Posterior vena cava (tissue), 2 donors: ENCODE measurements around the gene DNAH14. TPM values are rescaled to one million over a fixed set of nuclear protein-coding genes. Genes with fewer than 3 reads are reported as not detected.

Experiments
- DNase-seq: peaks from one replicate; pipeline ENCODE4 v3.0.0-alpha.2; 2020; ENCODE audit warnings: low spot score
- intact Hi-C, 2 donors: fragments of 100-400 bp; cut with DNase I; formaldehyde crosslinking; loops; one replicate each; pipeline versions ENCODE4 v1.14.1 to v1.14.2; 2022 to 2023
- total RNA-seq, 2 donors: library from RNA; stranded (reverse); fragmentation: NEBNext Ultra II Directional; extraction: Animal tissue kit (Norgen Biotek cat#: 25700); gene quantifications; one replicate each; pipeline ENCODE4 v1.2.1, GENCODE V29; 2021
- donor health status: DM: yes; HTN: yes; CAD: no.
- donor health status: DM: yes; HTN: yes; CAD: no.

DNAH14 gene
- total RNA-seq, 2 donors from 2014 or later, result 3.1 to 4.0 TPM

DNA sequence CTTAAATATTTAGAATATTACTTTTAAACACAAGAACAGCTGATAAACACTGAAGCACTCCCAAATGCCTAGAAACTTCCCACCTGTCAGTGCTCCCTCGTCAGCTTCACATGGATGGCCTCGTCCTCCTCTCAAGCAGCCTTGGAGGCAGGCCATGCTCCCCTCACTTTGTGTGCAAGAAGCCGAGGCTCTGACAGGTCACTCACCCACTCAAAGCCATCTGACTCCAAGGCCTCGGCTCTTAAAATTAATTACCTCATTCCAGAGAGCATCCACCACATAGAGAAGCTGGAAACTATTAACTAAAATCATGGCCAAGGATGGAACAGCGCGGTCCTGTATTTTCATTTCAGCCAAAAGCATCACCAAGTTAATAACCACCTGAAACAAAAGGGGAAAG, 480.6 kb downstream of the DNAH14 start:
- intact Hi-C loops, result no loop called here
- DNase-seq, result no peak

DNA sequence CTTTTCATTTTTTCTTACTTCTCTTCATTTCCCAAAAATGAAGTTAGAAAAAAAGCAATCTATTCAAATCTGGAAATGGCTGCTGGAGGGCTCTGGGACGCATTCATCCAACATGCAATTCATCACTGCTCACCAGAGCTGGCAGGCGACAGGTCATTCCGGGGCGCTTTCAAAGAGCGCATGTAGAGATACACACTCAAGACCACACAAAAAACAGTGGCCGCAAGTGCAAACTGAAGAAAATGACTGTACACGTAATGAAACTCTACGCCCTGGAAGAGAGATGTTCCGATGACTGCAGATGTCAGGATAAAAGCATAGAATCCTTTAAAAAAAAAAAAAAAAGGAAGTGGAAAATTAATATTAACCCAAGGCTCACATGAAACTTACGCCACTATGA, 482.8 kb downstream of the DNAH14 start:
- intact Hi-C loops, result no loop called here
- no peak for DNase-seq

GRCh38 chr1:225412803-225413351, 483.4 kb downstream of the DNAH14 start:
- intact Hi-C loops, result no loop called here
- no peak for DNase-seq

DNA sequence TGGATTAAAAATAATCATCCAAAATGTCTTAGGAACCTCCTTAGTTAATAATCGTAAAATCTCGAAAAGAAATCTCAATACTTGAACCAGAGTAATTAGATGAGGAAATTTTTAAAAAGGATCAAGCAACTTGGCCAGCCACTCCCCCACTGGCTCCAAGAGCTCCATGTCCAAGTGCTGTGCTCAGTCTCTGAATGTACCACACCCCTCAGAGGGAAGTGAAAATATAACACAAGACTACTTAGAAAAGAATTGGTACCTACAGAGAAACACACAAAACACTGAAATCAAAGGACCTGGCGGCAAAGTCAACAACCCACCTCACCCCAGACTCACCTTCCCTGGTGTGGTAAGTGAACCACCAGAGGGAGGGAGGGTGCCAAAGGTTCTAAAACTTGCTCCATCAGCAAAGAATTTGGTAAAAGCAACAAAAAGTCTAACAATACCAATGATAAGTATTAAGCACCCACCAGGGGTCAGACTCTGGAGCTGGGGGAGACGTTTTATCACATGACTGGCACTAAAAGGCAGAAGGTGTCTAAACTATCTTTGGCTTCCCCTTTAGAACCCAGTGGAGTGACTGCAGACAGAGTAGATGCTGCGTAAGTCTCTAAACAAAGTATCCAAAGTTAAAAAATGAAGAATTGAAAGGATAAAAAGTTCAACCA, 484.4 kb downstream of the DNAH14 start:
- no peak for DNase-seq
- intact Hi-C loops, result no loop called here

- intact Hi-C loops, result no loop called here
Observed at GRCh38 chr1:225415307-225415706, 485.8 kb downstream of the DNAH14 start.

GRCh38 chr1:225415967-225416745, 486.7 kb downstream of the DNAH14 start:
- intact Hi-C loops, result no loop called here

More at GRCh38 chr1:225415307-225415706, 485.8 kb downstream of the DNAH14 start:
- no peak for DNase-seq

DNA sequence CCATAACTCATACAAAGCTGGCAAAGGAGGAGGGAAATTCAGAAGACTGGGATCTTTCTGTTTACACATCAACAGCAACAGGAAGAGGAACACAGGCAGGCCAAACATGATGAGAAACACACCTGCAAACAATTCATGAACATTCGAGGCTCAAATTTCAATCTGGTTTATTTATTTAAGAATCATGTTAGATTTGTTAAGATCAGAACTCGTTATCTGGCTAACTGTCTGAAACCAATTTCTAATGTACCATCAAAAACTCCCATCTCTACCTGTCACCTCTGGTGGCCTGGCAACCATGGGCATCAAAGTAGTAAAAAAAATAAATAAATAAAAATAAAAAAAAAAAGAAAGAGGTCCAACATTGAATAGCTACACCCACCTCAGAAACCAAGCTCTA, 488.6 kb downstream of the DNAH14 start:
- intact Hi-C loops, result no loop called here
- no peak for DNase-seq

More at GRCh38 chr1:225415967-225416745, 486.7 kb downstream of the DNAH14 start:
- DNase-seq, result no peak

- DNase-seq, result no peak
- intact Hi-C loops, result no loop called here
Observed at GRCh38 chr1:225418598-225418997, 489.1 kb downstream of the DNAH14 start.

GRCh38 chr1:225422031-225422605, 492.6 kb downstream of the DNAH14 start:
- no peak for DNase-seq
- intact Hi-C loops, result no loop called here

DNA sequence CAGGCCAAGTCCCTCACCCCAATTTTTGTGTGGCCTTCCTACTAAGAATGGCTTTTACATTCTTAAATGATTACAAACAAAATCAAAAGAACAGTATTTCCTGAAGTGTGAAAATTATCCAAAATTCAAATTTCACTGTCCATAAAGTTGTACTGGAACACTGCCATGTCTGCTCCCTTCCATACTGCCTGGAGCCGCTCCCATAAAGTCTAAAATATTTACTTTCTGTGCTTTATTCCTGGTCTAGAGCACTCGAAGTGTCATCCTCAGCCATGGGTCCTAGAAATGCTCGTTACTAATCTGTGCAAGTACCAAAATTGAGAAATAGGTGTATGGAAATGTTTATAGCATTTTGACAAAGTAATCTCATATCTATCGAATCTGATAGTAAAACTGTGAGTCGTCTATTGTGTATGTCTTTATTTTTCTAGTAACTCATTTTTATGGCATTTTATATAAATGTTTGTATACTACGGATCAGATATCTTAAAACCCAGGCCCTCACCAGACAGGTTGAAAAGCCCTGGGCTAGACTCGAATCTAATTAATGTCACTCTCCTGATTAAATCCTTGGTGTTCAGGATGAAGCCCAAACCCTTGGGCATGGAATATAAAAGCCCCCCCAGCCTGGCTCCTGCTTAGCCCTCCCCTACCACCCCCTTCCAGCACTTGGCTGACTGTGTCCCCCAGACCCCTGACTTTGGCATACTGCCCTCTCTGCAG, 493.5 kb downstream of the DNAH14 start:
- intact Hi-C loops, result no loop called here

GRCh38 chr1:225423518-225423855, 494.0 kb downstream of the DNAH14 start:
- intact Hi-C loops, result no loop called here
- no peak for DNase-seq

More for the DNA sequence above, 493.5 kb downstream of the DNAH14 start:
- DNase-seq, result no peak

GRCh38 chr1:225424562-225425200, 495.2 kb downstream of the DNAH14 start:
- intact Hi-C loops, result no loop called here
- DNase-seq, result no peak

DNA sequence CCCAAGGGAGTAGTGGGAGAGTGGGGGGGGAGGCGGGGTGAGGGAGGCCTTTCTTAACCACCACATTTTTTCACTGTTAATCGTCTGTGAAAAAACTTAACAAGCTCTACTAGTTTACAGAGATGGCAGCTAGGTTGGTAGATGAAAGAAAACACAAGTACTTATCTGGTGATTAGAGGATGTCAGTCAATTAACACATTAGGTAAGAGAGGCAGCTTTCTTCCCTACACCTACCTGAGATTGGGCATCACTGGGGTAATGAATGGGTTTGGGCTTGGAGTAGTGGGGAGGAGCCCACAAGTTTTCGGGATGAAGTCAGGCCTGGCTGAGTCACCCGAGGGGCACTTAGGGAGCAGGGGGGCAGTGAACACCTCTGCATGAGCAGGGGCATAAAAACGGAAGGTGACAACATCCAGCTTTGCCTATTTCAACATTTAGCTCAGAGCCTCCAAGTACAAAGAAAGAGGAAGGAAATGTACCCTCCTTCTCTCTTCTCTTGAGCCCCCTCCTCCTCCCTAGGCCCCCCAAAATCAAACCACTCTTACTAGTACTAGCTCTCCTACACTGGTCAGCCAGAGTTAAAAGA, 495.8 kb downstream of the DNAH14 start:
- DNase-seq, result no peak
- intact Hi-C loops, result no loop called here

GRCh38 chr1:225426395-225427234, 497.1 kb downstream of the DNAH14 start:
- intact Hi-C loops, result no loop called here
- no peak for DNase-seq

DNA sequence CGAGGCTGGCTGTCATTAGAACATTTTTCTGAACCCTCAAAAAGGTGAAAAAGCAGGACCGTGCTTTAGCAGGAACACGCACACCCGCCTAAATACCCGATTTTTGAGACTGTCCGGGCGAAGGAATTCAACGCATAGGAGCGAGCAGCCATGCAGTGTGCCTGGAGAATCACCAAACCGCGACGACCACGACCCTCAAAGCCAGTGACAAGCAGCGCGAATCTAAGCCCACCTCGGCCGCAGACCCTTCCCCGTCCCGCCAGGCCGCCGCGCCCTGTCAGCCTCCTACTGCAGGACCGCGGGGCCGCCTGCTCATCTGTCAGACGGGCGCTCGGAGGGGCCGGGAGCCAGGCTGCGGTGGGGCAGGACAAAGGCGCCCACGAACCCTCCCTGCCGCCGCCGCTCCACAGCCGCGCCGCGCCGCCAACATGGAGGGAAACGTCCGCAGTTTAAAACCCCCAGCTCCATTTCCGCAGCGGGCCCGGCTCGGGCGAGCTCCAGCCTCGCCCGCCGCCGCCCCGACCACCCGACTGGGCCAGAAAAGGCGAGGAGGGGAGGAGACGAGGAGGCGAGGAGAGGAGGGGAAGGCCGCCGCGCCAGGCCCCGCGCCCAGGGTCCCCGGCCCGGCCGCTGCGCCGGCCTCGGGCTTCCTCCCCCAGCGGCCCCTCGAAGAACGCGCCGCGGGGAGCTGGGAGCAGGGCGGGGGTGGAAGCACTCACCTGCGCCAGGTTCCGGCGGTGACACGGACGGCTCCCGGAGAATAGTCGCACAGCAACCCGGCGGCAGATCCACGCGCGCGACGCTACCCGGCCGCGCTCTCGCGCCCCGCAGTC, 498.0 kb downstream of the DNAH14 start, which contains the start of gene LBR:
Gene LBR, minus strand, starts transcription at position 804 of the 833 bp plus-strand sequence. CDS start 3,963 bp downstream, outside the sequence.
- DNase-seq, result no peak
- intact Hi-C loops, result no loop called here

DNA sequence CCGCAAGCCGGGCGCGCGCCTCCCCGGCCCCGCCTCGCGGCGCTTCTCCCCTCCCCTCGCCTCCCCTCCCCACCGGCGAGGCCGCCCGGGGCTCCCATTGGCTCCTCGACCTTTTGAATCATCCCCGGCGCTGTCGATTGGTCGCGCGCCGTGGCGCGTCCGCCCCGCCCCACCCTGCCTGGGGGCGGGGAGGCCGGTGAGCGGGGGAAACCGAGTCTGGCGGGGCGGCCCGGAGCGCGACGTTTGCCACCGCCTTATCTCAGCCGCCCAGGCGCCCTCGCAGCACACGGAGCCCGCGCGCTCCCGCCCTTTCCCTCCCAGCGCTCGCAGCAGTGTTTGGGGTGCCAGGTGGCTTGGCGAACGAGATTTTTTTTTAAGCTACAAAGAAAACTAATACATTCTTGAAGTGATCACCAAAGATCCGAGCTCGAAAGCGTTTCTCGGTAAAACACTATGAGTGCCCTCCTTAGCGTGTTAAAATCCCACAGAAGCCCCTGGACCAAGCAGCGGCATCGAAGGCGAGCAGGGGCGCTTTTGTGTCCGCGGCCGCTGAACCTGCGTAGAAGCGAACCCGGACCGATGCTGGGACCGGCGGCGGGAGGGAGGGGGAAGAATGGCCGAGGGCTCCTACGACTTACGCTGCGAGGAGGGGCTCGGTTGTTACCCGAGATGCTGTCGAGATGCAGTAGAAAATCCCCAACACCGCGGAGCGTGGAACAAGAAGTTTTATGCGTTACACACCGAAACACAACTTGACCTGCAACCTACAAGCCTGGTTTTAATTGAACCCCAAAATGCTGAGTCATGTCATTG, 498.8 kb downstream of the DNAH14 start:
- intact Hi-C loops, result no loop called here
- peak; percentile 97 for DNase-seq
